ENCODE measurements around the gene OGFOD2.
"Not testable (repeated sequence)": the region's sequence is repeated elsewhere in the genome, so short reads cannot be mapped to it uniquely, and the experiment has no call there.

OGFOD2 gene

GRCh38 chr12:123010681-123011080 lies 35.6 kb downstream of the OGFOD2 start:
- no peaks in the 10 kb centered on the region for H3K27me3 ChIP-seq (ENCODE audit: insufficient read depth, low read depth, severe bottlenecking)
- DNase-seq, result no peak
- peaks cover 4% of the 10 kb centered on the region for H3K9me3 ChIP-seq (ENCODE audit: severe bottlenecking)
- H3K27ac ChIP-seq, result no peak overlapping the region
- no peak for TF ChIP-seq CTCF (IDR thresholded peaks at IDR 0.05; ENCODE audit: low read depth, low read length)
- no peaks in the 10 kb centered on the region for H3K36me3 ChIP-seq
- H3K4me3 ChIP-seq (ENCODE audit: low read depth, low read length), result no peak overlapping the region

- H3K36me3 ChIP-seq, result no peaks in the 10 kb centered on the region
- no peak for DNase-seq
- H3K9me3 ChIP-seq (ENCODE audit: severe bottlenecking), result peaks cover 4% of the 10 kb centered on the region
- H3K4me3 ChIP-seq (ENCODE audit: low read depth, low read length), result no peak overlapping the region
- no peak overlapping the region for H3K27ac ChIP-seq
- no peak for TF ChIP-seq CTCF (IDR thresholded peaks at IDR 0.05; ENCODE audit: low read depth, low read length)
- no peaks in the 10 kb centered on the region for H3K27me3 ChIP-seq (ENCODE audit: insufficient read depth, low read depth, severe bottlenecking)
These were observed 36.7 kb downstream of the OGFOD2 start for GRCh38 chr12:123011701-123012100.

- Histone ChIP-seq H3K36me3 (no peaks in the 10 kb centered on the region), H3K27ac (no peak overlapping the region), H3K27me3 (ENCODE audit: insufficient read depth, low read depth, severe bottlenecking) (no peaks in the 10 kb centered on the region), H3K9me3 (ENCODE audit: severe bottlenecking) (peaks cover 4% of the 10 kb centered on the region), H3K4me3 (ENCODE audit: low read depth, low read length) (no peak overlapping the region)
- DNase-seq, result no peak
- TF ChIP-seq CTCF (IDR thresholded peaks at IDR 0.05; ENCODE audit: low read depth, low read length), result no peak
These were observed 38.4 kb downstream of the OGFOD2 start for GRCh38 chr12:123013185-123014095.

- H3K27ac ChIP-seq; H3K9me3 ChIP-seq (ENCODE audit: severe bottlenecking); H3K27me3 ChIP-seq (ENCODE audit: insufficient read depth, low read depth, severe bottlenecking); H3K36me3 ChIP-seq; DNase-seq; H3K4me3 ChIP-seq (ENCODE audit: low read depth, low read length): not testable (repeated sequence)
These were observed 39.4 kb downstream of the OGFOD2 start for GRCh38 chr12:123014473-123014872.

DNA sequence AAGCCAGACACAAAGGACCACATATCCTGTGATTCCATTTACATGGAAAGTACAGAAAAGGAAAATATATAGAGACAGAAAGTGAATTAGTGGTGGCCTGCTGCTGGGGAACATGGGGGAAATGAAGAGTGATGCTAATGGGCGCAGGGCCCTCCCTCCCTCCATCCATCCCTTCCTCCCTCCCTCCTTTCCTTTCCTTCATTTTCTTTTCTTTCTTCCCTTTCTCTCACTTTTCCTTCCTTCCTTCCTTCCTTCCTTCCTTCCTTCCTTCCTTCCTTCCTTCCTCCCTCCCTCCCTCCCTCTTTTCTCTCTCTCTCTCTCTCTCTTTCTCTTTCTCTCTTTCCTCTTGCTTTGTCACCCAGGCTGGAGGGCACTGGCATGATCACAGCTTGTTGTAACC lies 42.7 kb downstream of the OGFOD2 start:
- Histone ChIP-seq H3K27ac (no peak overlapping the region), H3K36me3 (no peaks in the 10 kb centered on the region), H3K27me3 (ENCODE audit: insufficient read depth, low read depth, severe bottlenecking) (no peaks in the 10 kb centered on the region), H3K4me3 (ENCODE audit: low read depth, low read length) (no peak overlapping the region), H3K9me3 (ENCODE audit: severe bottlenecking) (peaks cover 4% of the 10 kb centered on the region)
- TF ChIP-seq CTCF (IDR thresholded peaks at IDR 0.05; ENCODE audit: low read depth, low read length), result no peak
- no peak for DNase-seq

GRCh38 chr12:123019841-123020138 lies 44.7 kb downstream of the OGFOD2 start:
- no peaks in the 10 kb centered on the region for H3K9me3 ChIP-seq (ENCODE audit: severe bottlenecking)
- no peak for DNase-seq
- no peak for TF ChIP-seq CTCF (IDR thresholded peaks at IDR 0.05; ENCODE audit: low read depth, low read length)
- no peak overlapping the region for H3K4me3 ChIP-seq (ENCODE audit: low read depth, low read length)
- H3K27ac ChIP-seq, result no peak overlapping the region
- H3K36me3 ChIP-seq, result no peaks in the 10 kb centered on the region
- H3K27me3 ChIP-seq (ENCODE audit: insufficient read depth, low read depth, severe bottlenecking), result no peaks in the 10 kb centered on the region

Measured in WERI-Rb-1 (cell line).